Measurements from ENCODE around the gene DNAJB1. TPM values are rescaled to one million over a fixed set of nuclear protein-coding genes. Genes with fewer than 3 reads are reported as not detected.
A peak's percentile ranks its signal among the peaks of the same experiment; 100 is the strongest.

The DNAJB1 gene
- total and polyA plus RNA-seq, 4 donors = 72.2 to 171 (median 94.5) TPM

GRCh38 chr19:14512406-14512961 is 5.7 kb downstream of the DNAJB1 start:
- H3K27ac ChIP-seq (ENCODE audit: low read depth in 1 of 2, low read length in 1 of 2) = no peak overlapping the region

DNA sequence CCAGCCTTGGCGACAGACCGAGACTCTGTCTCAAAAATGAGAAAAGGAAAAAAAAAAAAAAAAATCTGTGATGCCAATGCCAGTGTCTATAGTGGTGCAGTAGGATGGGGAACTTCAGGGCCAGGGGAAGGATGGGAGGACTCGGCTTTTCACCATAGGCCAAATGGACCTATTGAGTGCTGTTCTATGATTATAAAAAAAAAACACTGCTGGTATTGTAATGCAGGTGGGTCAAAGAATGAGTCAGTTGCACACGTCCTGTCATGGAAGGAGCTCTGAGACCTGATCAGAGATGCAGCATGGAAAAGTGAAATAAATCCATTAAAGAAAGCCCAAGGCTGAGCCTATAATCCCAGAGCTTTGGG is 7.0 kb downstream of the DNAJB1 start:
- DNase-seq = no peak
- Histone ChIP-seq H3K4me3 (no peak overlapping the region), H3K9ac (ENCODE audit: insufficient read depth in 1 of 2, low read length in 2 of 2) (no peak overlapping the region), H3K27ac (ENCODE audit: low read depth in 1 of 2, low read length in 1 of 2) (peak overlapping the region in 1 of 2 donors; percentile 73), H3K36me3 (ENCODE audit: control insufficient read depth in 4 of 4, insufficient read depth in 4 of 4, low read length in 4 of 4) (peaks cover 17 to 24% (median 22%) of the 10 kb centered on the region in 4 donors), H3K4me1 (ENCODE audit: control insufficient read depth in 5 of 5, insufficient read depth in 5 of 5, low read length in 5 of 5) (peaks cover 0 to 17% (median 13%) of the 10 kb centered on the region in 5 donors), H3K27me3 (ENCODE audit: control insufficient read depth in 3 of 3, insufficient read depth in 3 of 3, low read length in 2 of 3) (no peaks in the 10 kb centered on the region), H3K9me3 (ENCODE audit: control insufficient read depth in 4 of 4, insufficient read depth in 3 of 4, low read length in 3 of 4) (no peaks in the 10 kb centered on the region)
- ATAC-seq (ENCODE audit: insufficient read depth, low FRiP score) = no peak
- no peak for TF ChIP-seq CTCF (IDR thresholded peaks at IDR 0.05; ENCODE audit: control extremely low read depth, extremely low read depth)
- 60 to 61% methylated on average over 4 of the region's 4 CpGs for WGBS, 2 donors

More at GRCh38 chr19:14512406-14512961, 5.7 kb downstream of the DNAJB1 start:
- H3K4me3 ChIP-seq = no peak overlapping the region
- DNase-seq (no peak), ATAC-seq (ENCODE audit: insufficient read depth, low FRiP score) (no peak)
- H3K9ac ChIP-seq (ENCODE audit: insufficient read depth in 1 of 2, low read length in 2 of 2) = no peak overlapping the region
- 92 to 95% methylated on average over 14 of the region's 14 CpGs for WGBS, 2 donors
- H3K36me3 ChIP-seq (ENCODE audit: control insufficient read depth in 4 of 4, insufficient read depth in 4 of 4, low read length in 4 of 4) = peaks cover 17 to 28% (median 23%) of the 10 kb centered on the region in 4 donors
- H3K4me1 ChIP-seq (ENCODE audit: control insufficient read depth in 5 of 5, insufficient read depth in 5 of 5, low read length in 5 of 5) = peaks cover 0 to 27% (median 13%) of the 10 kb centered on the region in 5 donors
- no peaks in the 10 kb centered on the region for H3K9me3 ChIP-seq (ENCODE audit: control insufficient read depth in 4 of 4, insufficient read depth in 3 of 4, low read length in 3 of 4)
- H3K27me3 ChIP-seq (ENCODE audit: control insufficient read depth in 3 of 3, insufficient read depth in 3 of 3, low read length in 2 of 3) = no peaks in the 10 kb centered on the region
- TF ChIP-seq CTCF (IDR thresholded peaks at IDR 0.05; ENCODE audit: control extremely low read depth, extremely low read depth) = no peak

DNA sequence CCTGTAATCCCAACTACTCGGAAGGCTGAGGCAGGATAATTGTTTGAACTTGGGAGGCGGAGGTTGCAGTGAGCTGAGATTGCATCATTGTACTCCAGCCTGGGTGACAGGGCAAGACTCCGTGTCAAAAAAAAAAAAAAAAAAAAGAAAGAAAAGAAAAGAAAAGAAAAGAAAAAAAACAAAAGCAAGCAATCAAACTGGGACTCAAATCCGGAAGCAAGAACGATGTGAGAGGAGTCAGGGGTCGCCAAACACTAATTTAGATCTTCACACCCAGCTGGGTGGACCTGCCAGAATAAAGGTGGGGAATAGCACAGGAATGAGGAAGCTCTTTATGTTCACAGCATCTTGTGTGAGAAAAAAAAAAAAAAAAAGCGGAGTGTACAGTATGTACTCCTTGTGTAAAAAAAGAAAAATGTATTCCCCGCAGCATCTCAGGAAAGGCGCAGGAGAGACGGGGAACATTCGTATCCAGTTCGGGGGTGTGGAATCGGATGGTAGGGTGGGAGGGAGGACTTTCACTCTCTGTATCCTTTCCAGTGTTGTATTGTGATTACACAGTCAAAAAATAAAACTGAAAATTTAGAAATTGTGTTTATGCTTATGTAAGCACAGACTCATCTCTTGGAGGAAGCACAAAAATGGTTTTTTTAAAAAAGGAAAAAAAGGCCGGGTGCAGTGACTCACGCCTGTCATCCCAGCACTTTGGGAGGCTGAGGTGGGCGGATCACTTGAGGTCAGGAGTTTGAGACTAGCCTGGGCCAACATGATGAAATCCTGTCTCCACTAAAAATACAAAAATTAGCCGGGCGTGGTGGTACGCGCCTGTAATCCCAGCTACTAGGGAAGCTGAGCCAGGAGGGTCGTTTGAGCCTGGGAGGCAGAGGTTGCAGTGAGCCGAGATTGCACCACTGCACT is 7.6 kb downstream of the DNAJB1 start:
- Histone ChIP-seq H3K36me3 (ENCODE audit: control insufficient read depth in 4 of 4, insufficient read depth in 4 of 4, low read length in 4 of 4) (peaks cover 13 to 18% (median 15%) of the 10 kb centered on the region in 4 donors), H3K27me3 (ENCODE audit: control insufficient read depth in 3 of 3, insufficient read depth in 3 of 3, low read length in 2 of 3) (no peaks in the 10 kb centered on the region), H3K4me1 (ENCODE audit: control insufficient read depth in 5 of 5, insufficient read depth in 5 of 5, low read length in 5 of 5) (peaks cover 0 to 11% (median 10%) of the 10 kb centered on the region in 5 donors), H3K9me3 (ENCODE audit: control insufficient read depth in 4 of 4, insufficient read depth in 3 of 4, low read length in 3 of 4) (no peaks in the 10 kb centered on the region), H3K4me3 (no peak overlapping the region), H3K27ac (ENCODE audit: low read depth in 1 of 2, low read length in 1 of 2) (peak overlapping the region in 1 of 2 donors; percentile 73), H3K9ac (ENCODE audit: insufficient read depth in 1 of 2, low read length in 2 of 2) (no peak overlapping the region)
- WGBS, 2 donors = 34 to 43% methylated on average over 22 of the region's 22 CpGs
- DNase-seq (no peak), ATAC-seq (ENCODE audit: insufficient read depth, low FRiP score) (peak; percentile 63)
- TF ChIP-seq CTCF (IDR thresholded peaks at IDR 0.05; ENCODE audit: control extremely low read depth, extremely low read depth) = no peak

All from lung (tissue), 12 donors.